ENCODE measurements around the gene PAN3. TPM values are rescaled to one million over a fixed set of nuclear protein-coding genes. Genes with fewer than 3 reads are reported as not detected.

PAN3 gene
- total and polyA plus RNA-seq, 2 of the 8 experiments (the other 6 are each of a cell fraction or from before 2014, with no cell fraction given): 12.7 to 39.3 TPM

- no peak overlapping the region for H3K56ac ChIP-seq (replicated peaks; ENCODE audit: insufficient read length, low read depth, low read length)
- no peak overlapping the region for H3K23ac ChIP-seq (ENCODE audit: insufficient read length)
- H3K4me3 ChIP-seq (ENCODE audit: extremely low read depth in 1 of 4, insufficient read depth in 2 of 4, low read depth in 3 of 4, low read length in 4 of 4): no peak overlapping the region
- no peaks in the 10 kb centered on the region for H3K23me2 ChIP-seq (ENCODE audit: low read depth, low read length)
- no peaks in the 10 kb centered on the region; a peak in 2 of 8 replicates for H3K36me3 ChIP-seq (ENCODE audit: control insufficient read depth in 2 of 4, insufficient read depth in 4 of 4, low read length in 3 of 4)
- H2BK15ac ChIP-seq (ENCODE audit: low read length): no peak overlapping the region
- POLR2A ChIA-PET (ENCODE audit: partially characterized antibody): no interaction called here
- no peak overlapping the region for H3K27ac ChIP-seq (ENCODE audit: low read depth, low read length)
- H2AFZ ChIP-seq (ENCODE audit: low read length): no peak overlapping the region
- no peak overlapping the region for H3K4ac ChIP-seq (replicated peaks; ENCODE audit: insufficient read length, low read depth, low read length)
- no peak overlapping the region for H4K91ac ChIP-seq (replicated peaks; ENCODE audit: insufficient read length, low read length)
- no peak overlapping the region for H4K8ac ChIP-seq (ENCODE audit: extremely low read depth, insufficient read depth, low read length)
- no peak overlapping the region for H2BK12ac ChIP-seq (ENCODE audit: low read depth, low read length)
- FAIRE-seq (no peak), DNase-seq (ENCODE audit: low read depth in 1 of 2, low spot score in 2 of 2) (no peak)
- no peaks in the 10 kb centered on the region for H3K27me3 ChIP-seq (replicated peaks in 1 of 4; ENCODE audit: control insufficient read depth in 3 of 4, extremely low read depth in 1 of 4, insufficient read depth in 3 of 4, low read length in 3 of 4)
- no peaks in the 10 kb centered on the region; the same call in 1 of the 2 replicates for H3K79me1 ChIP-seq (ENCODE audit: low read depth, low read length)
- 87% methylated on average over 5 of the region's 5 CpGs; no CpG with 5 or more reads in 1 of the 2 experiments for WGBS, 2 experiments (ENCODE audit: extremely low coverage in 1 of 2, insufficient coverage in 1 of 2, insufficient read length in 1 of 2, insufficient replicate concordance in 2 of 2, low coverage in 1 of 2, low lambda C conversion rate in 2 of 2, missing lambda C conversion rate in 1 of 2)
- no peak overlapping the region for H2BK5ac ChIP-seq (ENCODE audit: low read depth, low read length)
- no peak for TF ChIP-seq SIX5 (IDR thresholded peaks at IDR 0.05; ENCODE audit: low read depth, low read length)
- TF ChIP-seq BRCA1 (IDR thresholded peaks at IDR 0.05; ENCODE audit: low read depth, low read length): no peak
- no peak for TF ChIP-seq MAX (IDR thresholded peaks at IDR 0.05)
- no peak for TF ChIP-seq SUZ12 (IDR thresholded peaks at IDR 0.05; ENCODE audit: low read length)
- no peak for TF ChIP-seq FOSL1 (IDR thresholded peaks at IDR 0.05; ENCODE audit: insufficient read depth, low read depth, low read length)
- TF ChIP-seq RFX5 (IDR thresholded peaks at IDR 0.05; ENCODE audit: borderline replicate concordance, low read depth, low read length): no peak
- no peak for TF ChIP-seq CBX8 (IDR thresholded peaks at IDR 0.05; ENCODE audit: borderline replicate concordance, low read depth, low read length)
- TF ChIP-seq SP4 (IDR thresholded peaks at IDR 0.05; ENCODE audit: low read length): no peak
- TF ChIP-seq SRF (IDR thresholded peaks at IDR 0.05; ENCODE audit: low read depth, low read length): no peak
- TF ChIP-seq TBP (IDR thresholded peaks at IDR 0.05; ENCODE audit: low read depth, low read length): no peak
- no peak for TF ChIP-seq ASH2L (IDR thresholded peaks at IDR 0.05; ENCODE audit: low read length)
- no peaks in the 10 kb centered on the region for H3K9me3 ChIP-seq (ENCODE audit: insufficient read depth in 2 of 2, low read depth in 1 of 2, low read length in 1 of 2)
- no peaks in the 10 kb centered on the region for H3K4me1 ChIP-seq (replicated peaks in 1 of 4; ENCODE audit: control insufficient read depth in 3 of 4, insufficient read depth in 4 of 4, low read length in 3 of 4)
- H3K4me2 ChIP-seq (ENCODE audit: insufficient read depth in 1 of 2, low read depth in 2 of 2, low read length in 2 of 2): no peak overlapping the region
- no peak overlapping the region for H2BK120ac ChIP-seq (replicated peaks; ENCODE audit: low read depth, low read length)
- no peak overlapping the region for H2BK20ac ChIP-seq (ENCODE audit: low read length)
- no peak overlapping the region for H3K14ac ChIP-seq (ENCODE audit: insufficient read length)
- H4K5ac ChIP-seq (ENCODE audit: insufficient read length, low read depth, low read length): no peak overlapping the region
- peaks cover 0 to 5% of the 10 kb centered on the region in 2 experiments; a peak in 1 of 4 replicates for H3K79me2 ChIP-seq (ENCODE audit: control insufficient read depth in 1 of 2, insufficient read depth in 2 of 2, low read length in 2 of 2)
- no peaks in the 10 kb centered on the region for H4K20me1 ChIP-seq (replicated peaks in 1 of 2; ENCODE audit: control insufficient read depth in 1 of 2, insufficient read depth in 2 of 2, low read length in 2 of 2)
- no peak overlapping the region for H2AK5ac ChIP-seq (ENCODE audit: low read depth, low read length)
- no peak overlapping the region for H3K18ac ChIP-seq (ENCODE audit: extremely low read depth, low read length)
- CTCF ChIA-PET (ENCODE audit: partially characterized antibody): no interaction called here
- H3K9ac ChIP-seq (replicated peaks in 1 of 4; ENCODE audit: extremely low read depth in 1 of 4, low read depth in 3 of 4, low read length in 3 of 4): no peak overlapping the region
These were observed 66.5 kb downstream of the PAN3 start for GRCh38 chr13:28204690-28205443.
